ENCODE data around the gene B4GALT5.
A peak's percentile ranks its signal among the peaks of the same experiment; 100 is the strongest.
"Not testable (repeated sequence)": the region's sequence is repeated elsewhere in the genome, so short reads cannot be mapped to it uniquely, and the experiment has no call there.

B4GALT5 gene, protein sequence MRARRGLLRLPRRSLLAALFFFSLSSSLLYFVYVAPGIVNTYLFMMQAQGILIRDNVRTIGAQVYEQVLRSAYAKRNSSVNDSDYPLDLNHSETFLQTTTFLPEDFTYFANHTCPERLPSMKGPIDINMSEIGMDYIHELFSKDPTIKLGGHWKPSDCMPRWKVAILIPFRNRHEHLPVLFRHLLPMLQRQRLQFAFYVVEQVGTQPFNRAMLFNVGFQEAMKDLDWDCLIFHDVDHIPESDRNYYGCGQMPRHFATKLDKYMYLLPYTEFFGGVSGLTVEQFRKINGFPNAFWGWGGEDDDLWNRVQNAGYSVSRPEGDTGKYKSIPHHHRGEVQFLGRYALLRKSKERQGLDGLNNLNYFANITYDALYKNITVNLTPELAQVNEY

DNA sequence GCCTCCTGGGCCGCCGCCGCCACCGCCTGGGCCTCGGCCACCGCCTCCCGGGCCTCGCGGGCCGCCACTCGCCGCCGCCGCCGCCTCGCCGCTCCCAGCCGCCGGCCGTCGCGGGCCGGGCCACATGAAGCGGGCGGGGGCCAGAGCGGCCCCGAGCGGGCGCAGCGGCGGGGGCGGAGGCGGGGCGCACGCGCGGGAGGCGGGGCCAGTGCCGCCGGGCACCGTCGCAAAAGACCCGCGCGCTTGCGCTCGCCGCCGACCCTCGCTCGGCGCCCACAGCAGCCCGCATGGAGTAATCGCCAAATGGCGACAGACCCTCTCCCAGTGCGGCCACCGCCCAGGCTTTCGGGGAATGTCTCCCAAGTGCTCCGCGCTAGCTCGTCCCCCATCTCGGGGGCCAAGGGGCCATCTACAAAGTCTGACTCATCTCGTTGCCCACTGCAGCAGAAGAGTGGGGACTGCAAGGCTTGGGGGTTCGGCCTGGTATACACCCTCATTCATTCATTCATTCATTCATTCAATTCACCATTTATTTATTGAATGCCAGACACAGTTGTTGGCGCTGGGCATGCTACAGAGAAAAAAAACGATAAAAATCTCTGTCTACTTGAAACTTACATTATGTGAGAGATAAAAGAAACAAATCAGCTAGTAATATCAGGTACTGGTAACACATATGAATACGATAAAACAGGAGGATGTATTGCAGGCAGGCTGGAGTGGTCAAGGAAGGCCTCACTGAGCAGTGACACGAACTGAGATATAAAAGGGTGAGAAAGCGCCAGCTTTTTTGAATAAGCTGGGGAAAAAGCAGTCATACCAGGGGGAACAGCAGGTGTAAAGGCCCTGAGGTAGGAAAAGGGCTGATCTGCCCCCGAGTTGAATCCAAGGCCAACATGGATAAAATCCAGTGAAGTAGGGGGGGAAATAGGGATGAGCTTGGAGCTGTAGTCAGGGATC lies at the start of gene B4GALT5:
TSS of gene B4GALT5 (minus strand) at position 126 of the 960 bp plus-strand sequence. CDS start 188 bp downstream, outside the sequence.
- DNase-seq (ENCODE audit: low spot score), result peak; percentile 83

DNA sequence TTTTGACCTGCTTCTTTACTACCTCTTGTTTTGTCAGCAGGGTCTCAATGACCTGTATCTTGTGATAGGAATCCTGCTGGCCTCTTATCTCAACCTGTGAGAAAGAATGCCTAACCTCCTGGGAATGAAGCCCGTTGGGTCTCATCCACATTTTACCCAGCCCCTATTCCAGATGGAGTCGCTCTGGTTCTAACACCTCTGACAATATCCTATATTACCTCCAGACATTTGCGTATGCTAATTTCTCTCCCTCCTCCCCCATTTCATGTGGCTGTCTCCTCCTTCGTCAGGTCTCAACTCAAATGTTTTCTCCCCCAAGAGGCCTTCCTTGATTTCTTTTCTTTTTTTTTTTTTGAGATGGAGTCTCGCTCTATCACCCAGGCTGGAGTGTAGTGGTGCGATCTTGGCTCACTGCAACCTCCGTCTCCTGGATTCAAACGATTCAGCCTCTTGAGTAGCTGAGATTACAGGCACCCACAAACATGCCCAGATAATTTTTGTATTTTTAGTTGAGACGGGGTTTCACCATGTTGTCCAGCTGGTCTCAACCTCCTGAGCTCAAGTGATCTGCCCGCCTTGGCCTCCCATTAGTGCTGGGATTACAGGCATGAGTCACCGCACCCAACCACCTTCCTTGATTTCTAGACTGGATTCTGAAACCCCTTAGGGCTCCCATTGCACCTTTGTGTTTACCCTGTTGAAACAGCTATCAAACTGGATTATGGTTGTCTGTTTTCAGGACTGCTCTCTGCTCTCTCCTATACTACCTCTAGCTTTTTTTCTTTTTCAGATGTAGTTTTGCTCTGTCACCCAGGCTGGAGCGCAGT lies 49.5 kb upstream of the B4GALT5 start:
- no peak for DNase-seq (ENCODE audit: low spot score)

DNA sequence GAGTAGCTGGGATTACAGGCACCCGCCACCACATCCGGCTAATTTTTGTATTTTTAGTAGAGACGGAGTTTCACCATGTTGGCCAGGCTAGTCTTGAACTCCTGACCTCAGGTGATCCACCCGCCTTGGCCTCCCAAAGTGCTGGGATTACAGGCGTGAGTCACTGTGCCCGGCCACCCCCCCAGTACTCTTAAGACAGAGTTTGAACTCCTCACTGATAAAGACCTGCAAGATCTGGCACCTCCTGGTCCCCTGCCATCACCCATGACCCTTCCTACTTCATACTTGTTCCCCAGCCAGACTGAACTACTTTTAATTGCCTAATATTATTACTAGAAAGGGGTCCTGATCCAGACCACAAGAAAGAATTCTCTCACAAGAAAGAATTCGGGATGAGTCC lies 48.2 kb upstream of the B4GALT5 start:
- DNase-seq (ENCODE audit: low spot score), result not testable (repeated sequence)

DNA sequence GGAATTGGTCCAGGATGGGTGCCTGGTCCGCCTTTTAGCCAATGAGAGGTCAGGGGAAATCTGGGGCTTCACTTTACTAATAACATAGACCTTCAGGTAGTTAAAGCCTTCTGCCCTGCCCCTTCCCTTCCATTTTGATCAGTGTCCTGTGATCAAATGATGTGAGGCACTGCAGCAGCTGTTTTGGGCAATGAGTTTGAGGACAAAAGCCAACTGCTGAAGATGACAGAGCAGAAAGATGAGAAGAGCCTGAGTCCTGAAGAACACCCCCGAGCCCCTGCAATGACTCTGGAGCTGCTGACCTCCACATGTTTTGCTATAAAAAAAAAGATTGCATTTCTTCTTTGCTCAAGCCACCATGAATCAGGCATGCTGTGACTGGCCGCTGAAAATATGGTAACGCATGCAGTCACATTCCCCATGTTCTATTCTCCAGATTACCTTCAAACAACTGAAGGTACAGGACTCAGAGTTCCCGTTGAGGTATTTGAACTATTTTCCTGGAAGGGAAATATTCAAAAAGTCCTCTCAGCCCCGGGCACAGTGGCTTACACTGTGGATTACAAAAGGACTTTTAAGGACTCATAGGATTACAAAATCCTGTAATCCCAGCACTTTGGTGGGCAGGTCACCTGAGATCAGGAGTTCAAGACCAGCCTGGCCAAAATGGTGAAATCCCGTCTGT lies 45.7 kb upstream of the B4GALT5 start:
- no peak for DNase-seq (ENCODE audit: low spot score)

DNA sequence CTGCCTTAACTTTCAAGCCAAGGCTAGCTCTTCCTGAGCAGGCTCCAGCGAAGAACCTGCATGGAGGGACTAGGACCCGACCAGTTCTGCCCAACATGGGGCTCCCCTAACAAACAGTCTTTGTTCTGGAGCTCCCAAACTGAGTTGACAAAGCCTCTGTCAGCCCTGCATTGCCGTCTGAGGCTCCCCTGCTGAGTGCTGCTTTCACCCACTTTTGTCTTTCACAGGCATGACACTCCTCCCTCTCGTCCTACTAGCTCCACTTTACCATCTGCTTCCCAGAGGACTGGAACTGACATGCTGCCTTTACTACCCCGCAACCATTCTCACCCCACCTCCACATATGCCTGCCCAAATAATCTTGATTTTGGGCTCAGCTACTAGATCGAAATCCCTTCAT lies 45.1 kb upstream of the B4GALT5 start:
- DNase-seq (ENCODE audit: low spot score), result no peak

DNA sequence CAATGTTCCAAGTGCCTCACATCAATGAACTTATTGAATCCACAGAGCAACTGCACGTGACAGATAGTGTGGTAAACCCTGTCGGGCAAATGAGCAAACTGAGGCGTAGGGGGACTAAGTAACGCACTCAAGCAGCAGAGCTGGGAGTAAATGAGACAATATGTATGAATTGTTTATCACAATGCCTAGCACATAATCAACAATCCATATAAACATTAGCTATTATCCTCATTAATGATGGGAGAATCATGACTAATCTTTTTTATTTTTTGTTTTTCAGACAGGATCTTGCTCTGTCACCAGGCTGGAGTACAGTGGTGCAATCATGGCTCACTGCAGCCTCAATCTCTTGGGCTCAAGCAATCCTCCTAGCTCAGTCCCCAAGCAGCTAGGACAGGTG lies 43.9 kb upstream of the B4GALT5 start:
- no peak for DNase-seq (ENCODE audit: low spot score)

DNA sequence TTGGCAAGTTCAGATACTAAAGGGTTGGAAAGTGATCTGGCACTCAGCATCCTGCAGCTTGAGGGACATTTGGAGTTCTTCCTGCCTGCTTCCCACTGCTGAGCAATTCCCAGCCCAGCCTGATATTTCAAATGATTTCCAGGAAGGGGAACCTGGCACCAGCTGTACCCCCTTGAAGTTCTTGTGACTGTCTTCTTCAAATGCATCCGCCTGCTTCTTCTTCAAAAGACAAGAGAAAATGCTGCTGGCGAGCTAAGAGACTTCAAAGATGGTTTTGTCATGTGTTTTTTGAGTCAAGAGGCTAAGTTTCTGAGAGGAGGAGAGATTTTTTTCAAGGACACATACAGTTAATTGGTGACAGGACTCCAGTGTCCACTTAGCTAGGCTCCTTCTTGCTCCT lies 42.6 kb upstream of the B4GALT5 start:
- DNase-seq (ENCODE audit: low spot score), result no peak

DNA sequence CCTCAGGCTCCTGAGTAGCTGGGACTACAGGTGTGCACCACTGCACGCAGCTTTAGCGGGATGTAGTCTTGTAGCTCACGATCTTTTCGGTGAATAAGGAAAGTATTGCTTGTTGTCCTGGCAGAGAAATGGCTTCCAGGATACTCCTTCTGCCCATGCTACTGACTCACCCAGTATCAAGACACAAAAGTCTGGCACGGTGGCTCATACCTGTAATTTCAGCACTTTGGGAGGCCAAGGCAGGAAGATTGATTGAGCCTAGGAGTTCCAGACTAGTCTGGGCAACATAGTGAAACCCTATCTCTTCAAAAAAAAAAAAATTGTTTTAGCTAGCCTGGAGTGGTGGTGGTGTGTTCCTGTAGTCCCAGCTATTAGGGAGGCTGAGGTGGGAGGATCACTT lies 40.9 kb upstream of the B4GALT5 start:
- DNase-seq (ENCODE audit: low spot score), result no peak

DNA sequence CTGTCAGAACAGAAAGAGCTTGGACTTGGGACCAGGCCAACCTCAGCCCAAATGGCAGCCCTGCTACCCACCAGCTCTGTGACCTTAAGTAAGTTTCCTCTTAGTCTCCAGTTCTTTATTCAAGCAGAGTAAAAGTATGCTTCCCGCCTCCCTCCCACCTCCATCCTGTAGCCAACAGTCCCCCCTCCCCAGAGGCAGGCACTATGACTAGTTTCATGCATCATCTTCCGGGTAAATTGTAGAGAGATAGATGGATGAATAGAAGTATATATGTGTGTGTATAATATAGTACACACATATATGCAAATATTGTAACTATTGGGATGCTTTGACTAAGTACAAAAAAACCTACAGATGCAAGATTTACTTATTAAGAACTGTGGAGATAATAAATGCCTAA lies 39.5 kb upstream of the B4GALT5 start:
- DNase-seq (ENCODE audit: low spot score), result no peak

DNA sequence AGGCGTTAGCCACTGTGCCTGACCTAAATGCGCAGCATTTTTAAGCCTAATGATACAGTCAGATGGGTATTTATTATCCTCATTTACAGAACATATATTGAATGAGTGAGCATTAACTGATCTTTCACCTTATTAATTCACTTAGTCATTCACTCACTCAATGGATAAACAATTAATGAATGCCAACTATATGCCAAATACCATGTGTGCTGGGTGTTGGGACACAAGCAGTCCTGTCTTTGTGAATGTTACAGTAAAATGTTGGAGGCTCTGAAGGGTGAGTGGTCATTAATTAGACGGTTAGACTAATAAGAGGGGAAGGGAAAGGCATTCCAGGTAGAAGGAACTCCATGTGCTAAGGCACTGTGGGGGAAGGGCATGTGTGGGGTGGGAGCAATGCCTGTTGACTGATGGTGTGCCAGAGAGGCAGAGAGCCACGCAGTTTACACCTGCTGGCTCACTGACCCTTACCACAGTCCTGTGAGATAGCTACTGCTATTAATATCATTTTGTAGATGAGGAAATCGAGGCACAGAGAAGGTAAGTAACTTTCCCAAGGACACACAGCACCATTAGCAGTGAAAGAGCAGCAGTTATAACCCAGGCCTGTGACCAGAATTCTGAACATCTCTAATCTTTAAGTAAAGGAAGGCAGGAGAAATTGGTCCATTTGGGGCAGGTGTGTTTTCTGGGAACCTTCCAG lies 38.7 kb upstream of the B4GALT5 start:
- no peak for DNase-seq (ENCODE audit: low spot score)

DNA sequence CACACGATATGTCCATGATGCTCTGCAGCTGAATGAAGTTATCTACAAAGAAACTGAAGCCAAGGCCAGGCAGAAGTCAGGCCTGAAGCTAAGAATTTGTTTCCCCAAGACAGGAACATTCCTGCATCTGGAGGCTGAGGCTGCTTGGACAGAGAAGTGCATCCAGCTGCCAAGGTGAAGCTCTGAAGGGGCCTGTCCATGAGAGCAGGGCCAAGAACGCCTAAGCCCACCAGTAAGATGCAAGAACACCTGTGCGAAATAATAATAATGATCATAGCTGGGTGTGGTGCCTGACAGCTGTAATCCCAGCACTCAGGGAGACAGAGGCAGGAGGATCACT lies 37.7 kb upstream of the B4GALT5 start:
- no peak for DNase-seq (ENCODE audit: low spot score)

DNA sequence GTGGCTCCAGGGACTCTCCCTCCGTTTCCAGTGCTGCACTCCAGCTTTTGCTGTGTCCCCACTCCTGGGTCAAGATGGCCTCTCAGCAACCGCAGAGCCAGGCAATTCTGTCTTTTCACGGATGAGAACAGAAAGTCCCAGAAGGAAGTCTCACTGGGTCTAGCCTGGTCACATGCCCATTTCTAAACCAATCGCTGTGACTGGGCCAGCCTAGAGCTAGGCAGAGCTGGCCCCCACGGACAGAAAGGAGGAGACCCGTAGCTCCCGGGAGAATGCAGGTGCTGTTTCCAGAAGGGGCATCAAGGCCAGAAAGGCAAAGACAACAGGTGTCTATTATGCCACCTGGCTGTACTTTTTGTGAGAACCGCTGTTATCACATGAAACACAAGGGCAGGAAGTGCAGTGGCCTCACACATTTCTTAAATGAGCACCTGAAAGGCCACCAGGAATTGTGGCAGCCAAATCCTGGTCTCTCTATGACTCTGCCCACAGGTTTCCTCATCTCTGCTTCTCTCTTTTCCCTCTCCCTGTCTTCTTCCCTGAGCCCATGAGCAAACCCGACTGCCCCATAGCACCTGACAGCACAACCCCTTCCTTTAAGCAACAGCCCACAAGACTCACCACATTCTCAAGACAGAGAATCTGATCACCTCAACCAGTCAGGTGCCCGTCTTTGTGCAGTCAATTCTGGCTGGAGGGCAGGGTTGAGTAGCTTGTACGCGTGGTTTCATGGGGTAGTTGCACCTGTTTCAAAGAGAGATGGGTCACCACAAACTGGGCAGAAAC lies 37.1 kb upstream of the B4GALT5 start:
- no peak for DNase-seq (ENCODE audit: low spot score)

DNA sequence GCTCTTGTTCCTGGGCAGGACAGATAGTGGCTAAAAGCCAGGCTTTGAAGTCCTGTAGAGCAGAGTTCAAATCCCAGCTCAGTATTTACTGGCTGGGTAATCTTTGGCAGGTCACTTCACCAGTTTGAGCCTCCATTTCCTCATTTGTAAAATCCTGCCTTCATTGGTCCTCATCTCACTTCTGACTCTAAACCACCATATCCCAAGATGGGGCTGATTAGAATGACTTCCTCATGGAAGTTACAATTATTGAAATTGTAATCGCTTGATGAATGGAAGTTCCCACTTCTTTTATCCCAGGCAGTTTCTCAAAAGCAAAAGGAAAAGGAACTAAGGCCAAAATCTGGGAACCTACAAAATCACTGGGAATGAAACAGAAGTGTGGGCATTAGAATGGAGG lies 35.9 kb upstream of the B4GALT5 start:
- DNase-seq (ENCODE audit: low spot score), result no peak

DNA sequence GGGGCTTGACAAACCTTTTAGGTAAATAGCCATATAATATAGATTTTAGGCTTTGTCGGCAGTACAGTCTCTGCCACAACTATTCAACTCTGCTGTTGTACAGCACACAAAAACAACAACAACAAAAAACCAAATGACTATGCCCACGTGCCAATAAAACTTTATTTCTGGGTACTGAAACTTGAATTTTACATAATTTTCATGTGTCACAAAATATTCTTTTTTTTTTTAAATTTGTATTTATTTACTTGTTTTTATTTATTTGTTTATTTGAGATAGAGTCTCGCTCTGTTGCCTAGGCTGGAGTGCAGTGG lies 34.8 kb upstream of the B4GALT5 start:
- DNase-seq (ENCODE audit: low spot score), result no peak

DNA sequence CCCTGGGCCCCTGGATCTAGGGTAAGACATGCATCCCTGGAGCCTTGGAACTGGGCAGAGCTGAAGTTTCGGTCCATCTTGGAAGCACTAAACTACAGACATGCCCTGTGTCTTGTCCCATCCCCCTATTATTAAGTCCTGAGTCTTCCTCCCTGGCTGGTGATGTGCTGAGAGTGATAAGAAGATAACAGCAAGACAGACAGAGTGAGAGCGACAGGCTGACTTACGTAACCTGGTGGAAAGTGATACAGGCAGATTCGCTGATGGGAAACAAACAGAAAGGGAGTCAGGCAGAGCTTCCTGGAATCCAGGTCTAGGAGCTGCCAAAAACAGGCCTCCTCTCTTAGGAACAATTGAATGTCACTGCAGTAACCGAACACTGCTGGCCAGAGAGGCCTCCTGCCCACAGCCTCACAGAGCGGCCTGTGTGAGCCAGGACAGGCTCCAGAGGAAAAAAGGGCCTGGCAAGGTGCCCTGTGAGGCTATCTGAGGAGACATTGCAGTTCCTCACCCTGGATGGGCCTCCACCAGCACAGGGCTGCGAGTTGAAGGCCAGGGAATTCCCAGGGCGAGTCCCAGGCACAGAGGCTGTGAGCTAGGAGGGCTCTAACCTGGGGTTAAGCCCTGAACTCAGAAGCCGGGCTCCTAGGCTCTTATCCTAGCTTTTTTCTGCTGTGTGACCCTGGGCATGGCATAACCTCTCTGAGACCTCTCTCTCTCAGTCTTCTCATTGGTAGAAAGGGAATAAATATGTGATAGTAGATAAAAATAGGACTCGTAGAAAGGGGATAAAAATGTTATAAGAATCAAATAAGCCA lies 34.2 kb upstream of the B4GALT5 start:
- peak; percentile 39 for DNase-seq (ENCODE audit: low spot score)

DNA sequence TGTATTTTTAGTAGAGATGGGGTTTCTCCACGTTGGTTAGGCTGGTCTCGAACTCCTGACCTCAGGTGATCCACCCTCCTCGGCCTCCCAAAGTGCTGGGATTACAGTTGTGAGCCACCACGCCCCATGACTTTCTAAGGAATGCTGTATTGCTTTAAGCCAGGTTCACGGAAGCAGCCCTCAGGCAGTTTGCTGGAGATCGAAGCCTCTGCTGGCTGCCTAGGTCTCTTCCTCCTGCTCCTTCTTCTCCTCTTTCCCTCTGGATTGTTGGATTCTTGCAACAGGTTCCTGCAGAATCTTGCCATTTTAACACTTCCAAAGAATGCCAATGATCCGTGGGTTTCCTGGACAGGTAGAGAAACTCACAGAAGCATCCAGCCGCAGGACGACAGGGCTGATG lies 29.3 kb upstream of the B4GALT5 start:
- no peak for DNase-seq (ENCODE audit: low spot score)

DNA sequence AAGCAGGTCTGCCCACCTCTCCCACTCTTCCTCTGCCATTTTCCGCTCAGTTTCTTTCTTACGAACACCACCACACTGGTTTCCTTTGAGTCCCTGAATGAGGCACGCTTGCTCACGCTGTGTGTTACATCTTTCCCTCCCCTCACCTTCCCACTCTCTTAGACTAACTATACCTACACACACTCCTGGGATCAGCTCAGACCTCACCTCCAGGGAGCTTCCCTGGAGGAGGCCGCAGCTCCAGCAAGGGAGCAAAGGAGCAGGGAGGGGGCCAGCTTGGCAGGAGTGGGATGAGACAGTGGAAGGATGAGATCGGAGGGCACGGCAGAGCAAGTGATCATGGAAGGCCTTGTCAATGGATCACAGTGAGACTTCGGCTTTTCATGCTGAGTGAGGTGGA lies 28.3 kb upstream of the B4GALT5 start:
- DNase-seq (ENCODE audit: low spot score), result peak; percentile 38

DNA sequence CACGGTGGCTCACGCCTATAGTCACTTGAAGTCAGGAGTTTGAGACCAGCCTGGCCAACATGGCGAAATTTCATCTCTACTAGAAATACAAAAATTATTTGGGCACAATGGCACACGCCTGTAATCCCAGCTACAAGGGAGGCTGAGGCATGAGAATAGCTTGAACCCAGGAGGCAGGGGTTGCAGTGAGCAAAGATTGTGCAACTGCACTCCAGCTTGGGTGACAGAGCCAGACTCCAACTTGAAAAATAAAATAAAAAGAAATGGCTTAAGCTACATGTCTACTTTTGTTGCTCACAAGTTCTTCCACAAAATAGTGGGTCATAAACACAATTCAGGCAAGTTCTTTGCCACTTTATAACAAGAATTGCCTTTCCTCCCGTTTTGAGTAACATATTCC lies 27.1 kb upstream of the B4GALT5 start:
- no peak for DNase-seq (ENCODE audit: low spot score)

DNA sequence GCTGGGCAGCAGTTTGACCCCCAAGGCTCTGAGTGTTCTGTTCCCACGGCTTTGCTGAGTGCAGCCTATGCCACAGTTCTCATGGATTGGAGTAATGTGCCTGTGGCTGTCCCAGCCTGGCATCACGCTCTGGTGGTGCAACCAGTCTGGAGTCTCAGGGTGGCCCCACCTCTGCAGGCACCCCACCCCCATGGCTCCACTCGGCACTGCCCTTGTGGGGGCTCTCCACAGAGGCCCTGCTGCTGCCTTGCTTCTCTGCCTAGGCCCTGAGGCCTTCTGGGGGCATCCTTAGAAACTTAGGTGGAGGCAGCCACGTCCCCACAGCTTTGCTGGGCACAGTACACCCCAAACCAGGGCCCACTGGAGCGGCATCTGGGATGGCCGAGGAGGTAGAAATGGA lies 25.4 kb upstream of the B4GALT5 start:
- DNase-seq (ENCODE audit: low spot score), result no peak

DNA sequence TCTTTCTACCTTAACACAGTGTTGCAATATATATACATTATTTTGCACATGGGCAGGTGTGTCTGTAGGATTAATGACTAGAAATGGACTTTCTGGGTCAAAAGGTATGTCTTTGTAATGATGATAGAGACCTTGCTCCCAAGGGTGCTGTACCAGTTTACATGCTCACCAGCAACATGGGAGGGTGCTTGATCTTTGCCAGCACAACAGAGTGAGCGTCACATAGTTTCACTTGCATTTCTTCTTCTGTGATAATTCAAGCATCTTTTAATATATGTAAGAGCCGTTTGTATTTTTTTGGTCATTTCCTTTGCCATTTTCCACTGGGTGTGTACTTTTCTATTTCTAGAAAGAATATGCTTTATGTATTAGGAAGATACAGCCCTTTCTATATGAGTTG lies 23.6 kb upstream of the B4GALT5 start:
- DNase-seq (ENCODE audit: low spot score), result no peak
